RWPE2 (cell line): ENCODE results near the gene APOB.

Experiments used
- ATAC-seq: fragments of 200-7000 bp; cut with Tn5 transposase; 3 replicates; pipeline ENCODE4 v1.9.1; 2021; ENCODE audit warnings: low read depth
- DNase-seq: peaks from one replicate; pipeline ENCODE4 v3.0.0-alpha.2; 2020; ENCODE audit warnings: low spot score
- H3K27ac ChIP-seq: fragments of 450-650 bp; 2 replicates; pipeline ENCODE4 v1.5.1; 2017; ENCODE audit warnings: mild to moderate bottlenecking; ENCODE audit not compliant: poor library complexity, severe bottlenecking
- H3K27me3 ChIP-seq: fragments of 250-450 bp; sonication (Bioruptor Pico); 2 replicates; pipeline ENCODE4 v1.5.1; 2021; ENCODE audit warnings: mild to moderate bottlenecking, moderate library complexity; ENCODE audit not compliant: insufficient read depth, poor library complexity, severe bottlenecking
- H3K36me3 ChIP-seq: fragments of 250-450 bp; sonication (Bioruptor Pico); 2 replicates; pipeline ENCODE4 v1.5.1; 2020; ENCODE audit warnings: low read depth, mild to moderate bottlenecking, moderate library complexity
- H3K4me1 ChIP-seq: fragments of 250-450 bp; sonication (Bioruptor Pico); 2 replicates; pipeline ENCODE4 v1.5.1; 2021; ENCODE audit warnings: mild to moderate bottlenecking, moderate library complexity; ENCODE audit not compliant: insufficient read depth, poor library complexity, severe bottlenecking
- H3K4me3 ChIP-seq: fragments of 250-450 bp; sonication (Bioruptor Pico); 2 replicates; pipeline ENCODE4 v1.5.1; 2021; ENCODE audit warnings: mild to moderate bottlenecking, moderate library complexity; ENCODE audit not compliant: severe bottlenecking
- H3K9me3 ChIP-seq: fragments of 250-450 bp; sonication (Bioruptor Pico); 2 replicates; pipeline ENCODE4 v1.5.1; 2021; ENCODE audit warnings: mild to moderate bottlenecking, moderate library complexity; ENCODE audit not compliant: severe bottlenecking
- TF ChIP-seq, protein P1 (sequence below): fragments of 450-650 bp; IDR thresholded peaks from one replicate; pipeline ENCODE4 v1.5.1; 2017; ENCODE audit warnings: mild to moderate bottlenecking, moderate library complexity; ENCODE audit not compliant: poor library complexity, severe bottlenecking

APOB gene

DNA sequence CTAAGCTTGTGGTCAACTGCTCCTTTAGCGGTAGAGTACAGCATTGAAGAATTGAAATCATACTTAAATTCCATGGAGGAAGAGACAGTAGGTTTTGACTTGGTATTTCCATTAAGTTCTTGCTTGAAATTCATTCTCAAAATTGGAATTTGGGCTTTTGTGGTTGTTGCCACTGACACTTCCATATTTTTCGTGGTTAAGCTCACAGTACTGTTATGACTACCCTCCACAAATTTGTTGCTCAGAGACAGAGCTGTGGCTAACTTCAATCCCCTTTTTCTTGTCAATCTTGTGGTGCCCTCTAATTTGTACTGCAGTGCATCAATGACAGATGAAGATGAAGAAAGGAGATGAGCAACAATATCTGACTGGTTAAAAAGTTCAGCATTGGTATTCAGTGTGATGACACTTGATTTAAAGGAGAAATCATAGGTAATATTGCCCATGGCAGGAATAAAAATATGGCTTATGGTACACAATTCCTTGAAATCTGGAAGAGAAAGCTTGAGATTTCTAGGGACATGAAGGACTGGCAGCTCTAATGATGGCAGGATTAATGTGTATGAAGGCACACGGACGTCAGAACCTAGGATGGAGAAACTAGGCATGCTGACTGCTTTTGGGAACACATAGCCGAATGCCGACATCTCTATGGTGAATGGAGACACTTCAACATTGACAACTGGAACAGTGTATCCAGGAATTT lies 37.3 kb downstream of the APOB start:
- no peak overlapping the region for H3K27ac ChIP-seq
- ATAC-seq (no peak), DNase-seq (no peak)
- H3K27me3 ChIP-seq: no peaks in the 10 kb centered on the region
- TF ChIP-seq, protein P1, sequence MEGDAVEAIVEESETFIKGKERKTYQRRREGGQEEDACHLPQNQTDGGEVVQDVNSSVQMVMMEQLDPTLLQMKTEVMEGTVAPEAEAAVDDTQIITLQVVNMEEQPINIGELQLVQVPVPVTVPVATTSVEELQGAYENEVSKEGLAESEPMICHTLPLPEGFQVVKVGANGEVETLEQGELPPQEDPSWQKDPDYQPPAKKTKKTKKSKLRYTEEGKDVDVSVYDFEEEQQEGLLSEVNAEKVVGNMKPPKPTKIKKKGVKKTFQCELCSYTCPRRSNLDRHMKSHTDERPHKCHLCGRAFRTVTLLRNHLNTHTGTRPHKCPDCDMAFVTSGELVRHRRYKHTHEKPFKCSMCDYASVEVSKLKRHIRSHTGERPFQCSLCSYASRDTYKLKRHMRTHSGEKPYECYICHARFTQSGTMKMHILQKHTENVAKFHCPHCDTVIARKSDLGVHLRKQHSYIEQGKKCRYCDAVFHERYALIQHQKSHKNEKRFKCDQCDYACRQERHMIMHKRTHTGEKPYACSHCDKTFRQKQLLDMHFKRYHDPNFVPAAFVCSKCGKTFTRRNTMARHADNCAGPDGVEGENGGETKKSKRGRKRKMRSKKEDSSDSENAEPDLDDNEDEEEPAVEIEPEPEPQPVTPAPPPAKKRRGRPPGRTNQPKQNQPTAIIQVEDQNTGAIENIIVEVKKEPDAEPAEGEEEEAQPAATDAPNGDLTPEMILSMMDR: no peak
- H3K36me3 ChIP-seq: no peaks in the 10 kb centered on the region
- H3K4me3 ChIP-seq: no peak overlapping the region
- no peaks in the 10 kb centered on the region for H3K4me1 ChIP-seq
- no peaks in the 10 kb centered on the region for H3K9me3 ChIP-seq

DNA sequence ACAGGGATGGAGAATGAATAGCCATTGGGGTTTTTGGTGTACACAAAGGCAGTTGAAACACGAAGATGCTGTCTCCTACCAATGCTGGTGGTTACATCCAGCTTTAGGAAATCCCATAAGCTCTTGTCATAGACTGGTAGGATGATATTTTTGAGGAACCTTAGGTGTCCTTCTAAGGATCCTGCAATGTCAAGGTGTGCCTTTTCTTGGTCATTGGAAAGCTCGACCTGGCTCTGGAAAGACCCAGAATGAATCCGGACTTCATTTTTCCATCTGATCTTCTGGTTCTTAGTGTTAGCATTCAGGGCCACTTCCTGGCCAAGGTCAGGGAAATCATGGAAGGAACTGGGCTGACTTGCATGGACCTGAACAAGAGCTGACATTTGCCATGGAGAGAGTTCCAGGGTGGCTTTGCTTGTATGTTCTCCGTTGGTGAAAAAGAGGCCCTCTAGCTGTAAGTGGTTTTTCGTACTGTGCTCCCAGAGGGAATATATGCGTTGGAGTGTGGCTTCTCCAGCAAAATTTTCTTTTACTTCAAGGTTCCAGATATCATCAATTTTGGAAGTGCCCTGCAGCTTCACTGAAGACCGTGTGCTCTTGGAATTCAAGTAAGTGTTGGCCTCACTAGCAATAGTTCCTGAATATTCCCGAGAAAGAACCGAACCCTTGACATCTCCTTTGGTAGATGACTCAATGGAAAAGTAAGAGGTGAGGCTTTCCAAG lies 38.0 kb downstream of the APOB start:
- DNase-seq: no peak
- Histone ChIP-seq H3K4me3 (no peak overlapping the region), H3K4me1 (no peaks in the 10 kb centered on the region), H3K27ac (no peak overlapping the region), H3K27me3 (no peaks in the 10 kb centered on the region), H3K36me3 (no peaks in the 10 kb centered on the region), H3K9me3 (no peaks in the 10 kb centered on the region)
- TF ChIP-seq, protein P1: no peak
- ATAC-seq: no peak

DNA sequence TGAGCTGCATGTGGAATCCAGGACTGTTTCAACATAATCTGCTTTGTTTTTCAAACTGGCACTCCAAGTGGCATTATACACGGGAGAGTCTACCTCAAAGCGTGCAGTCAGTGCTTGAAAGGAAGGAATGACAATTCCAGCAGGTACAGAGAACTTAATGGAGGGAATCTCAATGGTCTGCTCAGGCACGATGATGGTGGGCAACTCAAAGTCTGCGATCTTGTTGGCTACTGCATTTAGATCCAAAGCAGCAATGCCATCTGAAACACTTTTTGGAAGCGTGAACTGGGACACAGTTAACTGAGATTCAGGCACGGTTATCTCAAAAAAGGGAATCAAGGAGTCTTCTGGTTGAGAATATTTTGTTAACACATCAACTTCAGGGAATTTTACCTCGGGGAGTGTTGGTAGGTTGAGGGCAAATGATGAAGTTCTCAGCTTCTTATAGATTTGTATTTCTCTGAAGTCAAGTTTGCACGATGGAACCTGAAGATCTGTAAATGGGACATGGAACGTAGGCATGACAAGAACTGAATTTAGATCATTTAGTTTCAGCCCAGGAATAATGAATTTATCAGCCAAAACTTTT lies 38.7 kb downstream of the APOB start:
- Histone ChIP-seq H3K4me3 (no peak overlapping the region), H3K36me3 (no peaks in the 10 kb centered on the region), H3K27me3 (no peaks in the 10 kb centered on the region), H3K4me1 (no peaks in the 10 kb centered on the region), H3K9me3 (no peaks in the 10 kb centered on the region), H3K27ac (no peak overlapping the region)
- TF ChIP-seq, protein P1: no peak
- DNase-seq: no peak
- no peak for ATAC-seq

DNA sequence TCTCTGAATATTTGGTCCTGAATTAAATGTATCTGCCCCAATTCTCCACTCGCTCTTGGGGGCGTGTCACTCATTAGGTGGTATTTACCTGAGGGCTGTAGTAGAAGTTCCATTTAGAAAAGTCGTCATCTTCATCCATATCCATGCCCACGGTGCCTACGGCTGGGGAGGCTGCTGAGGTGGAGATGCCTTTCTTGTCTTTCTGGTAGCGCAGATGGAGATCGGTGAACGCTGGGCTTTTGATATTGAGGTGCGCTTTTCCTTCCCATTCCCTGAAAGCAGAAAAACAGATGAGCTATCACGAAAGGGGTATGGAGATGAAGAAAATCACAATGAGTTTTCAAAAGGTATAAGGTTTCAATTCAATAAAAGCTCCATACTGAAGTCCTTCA lies 39.7 kb downstream of the APOB start:
- H3K27ac ChIP-seq: no peak overlapping the region
- DNase-seq (no peak), ATAC-seq (no peak)
- no peaks in the 10 kb centered on the region for H3K9me3 ChIP-seq
- TF ChIP-seq, protein P1: no peak
- no peaks in the 10 kb centered on the region for H3K27me3 ChIP-seq
- no peak overlapping the region for H3K4me3 ChIP-seq
- no peaks in the 10 kb centered on the region for H3K36me3 ChIP-seq
- no peaks in the 10 kb centered on the region for H3K4me1 ChIP-seq
